K562 (cell line): ENCODE results near the gene PRF1. TPM values are rescaled to one million over a fixed set of nuclear protein-coding genes. Genes with fewer than 3 reads are reported as not detected.
A peak's percentile ranks its signal among the peaks of the same experiment; 100 is the strongest.

ENCODE experiments used
- ATAC-seq: fragments of 200-7000 bp; cut with Tn5 transposase; 3 replicates; pipeline ENCODE4 v1.9.1; 2020; ENCODE audit warnings: moderate library complexity
- BruUV-seq: library from RNA; stranded (reverse); fragments of 400-500 nt; replicated peaks from 2 replicates; lab custom pipeline; 2021; lab: Mats Ljungman, UMichigan
- CTCF ChIA-PET: fragments of 300-600 bp; formaldehyde crosslinking; extraction: SDS; loops from one replicate; lab custom pipeline; 2021; ENCODE audit warnings: low intra/inter-chr PET ratio; lab: Yijun Ruan, JAX
- POLR2A ChIA-PET: fragments of 300-600, 350-650 bp; sonication (Branson Sonifier 250); formaldehyde crosslinking; extraction: SDS; loops from one replicate; lab custom pipeline; 2021; ENCODE audit warnings: antibody characterized with exemption, inconsistent platforms; lab: Yijun Ruan, JAX
- DNase-seq, 4 experiments: peaks; one replicate each; pipeline versions ENCODE4 v3.0.0 to v3.0.0-alpha.2; 2011 to 2018; ENCODE audit warnings: low spot score in 3 of 4, mixed read lengths in 3 of 4; ENCODE audit errors: extremely low read depth in 1 of 4
- FAIRE-seq: peaks from 2 replicates; lab custom pipeline; 2011; peaks lifted over from hg19 to GRCh38; lab: Jason Lieb, UNC
- H2AFZ ChIP-seq: 2 replicates; pipeline ENCODE4 v1.6.0; 2011; ENCODE audit warnings: low read depth, low read length, control low read depth, inconsistent platforms
- H3K27ac ChIP-seq: fragments of 200-600 bp; 3 replicates; pipeline ENCODE4 v1.8.0; 2011; ENCODE audit warnings: low read depth, mild to moderate bottlenecking, control low read depth, inconsistent platforms, low read length, moderate library complexity, mixed read lengths; ENCODE audit errors: extremely low read depth
- H3K27me3 ChIP-seq, 2 experiments: fragments of 300-600 bp in 1 of 2; 2 replicates in 1 of 2; 3 replicates in 1 of 2; pipeline versions ENCODE4 v1.6.0 to v1.8.0; 2011; ENCODE audit warnings: inconsistent platforms in 2 of 2, low read length in 2 of 2, mild to moderate bottlenecking in 1 of 2, mixed read lengths in 1 of 2, moderate library complexity in 1 of 2; ENCODE audit not compliant: control insufficient read depth in 2 of 2, insufficient read depth in 2 of 2
- H3K36me3 ChIP-seq: fragments of 300-600 bp; 3 replicates; pipeline ENCODE4 v1.8.0; 2011; ENCODE audit warnings: mild to moderate bottlenecking, low read length, inconsistent platforms; ENCODE audit not compliant: control insufficient read depth, insufficient read depth
- H3K4me1 ChIP-seq, 2 experiments: fragments of 200-600 bp in 1 of 2; replicated peaks in 1 of 2; 2 replicates in 1 of 2; 3 replicates in 1 of 2; pipeline versions ENCODE4 v1.5.1 to v1.8.0; 2011; ENCODE audit warnings: inconsistent platforms in 2 of 2, low read length in 2 of 2, mild to moderate bottlenecking in 1 of 2, mixed read lengths in 1 of 2, moderate library complexity in 1 of 2; ENCODE audit not compliant: control insufficient read depth in 2 of 2, insufficient read depth in 2 of 2
- H3K4me2 ChIP-seq: 2 replicates; pipeline ENCODE4 v1.6.1; 2011; ENCODE audit warnings: low read length, control low read depth, inconsistent platforms, mixed read lengths; ENCODE audit not compliant: insufficient read depth
- H3K4me3 ChIP-seq: fragments of 200-600 bp; sonication (generic), shearing (Covaris generic); 2 replicates; pipeline ENCODE4 v1.5.1; 2016; ENCODE audit warnings: control low read depth, inconsistent platforms
- H3K79me2 ChIP-seq: fragments of 200-600 bp; 3 replicates; pipeline ENCODE4 v1.8.0; 2011; ENCODE audit warnings: low read length, inconsistent platforms; ENCODE audit not compliant: control insufficient read depth, insufficient read depth
- H3K9ac ChIP-seq, 2 experiments: 2 replicates each; pipeline versions ENCODE4 v1.6.0 to v1.6.1; 2011; ENCODE audit warnings: low read depth in 2 of 2, low read length in 2 of 2, control low read depth in 1 of 2, inconsistent platforms in 1 of 2, mild to moderate bottlenecking in 1 of 2, mixed read lengths in 1 of 2; ENCODE audit not compliant: insufficient read depth in 1 of 2
- H3K9me1 ChIP-seq: one replicate; pipeline ENCODE4 v1.6.0; 2011; ENCODE audit warnings: inconsistent platforms, mild to moderate bottlenecking, low read length, moderate library complexity; ENCODE audit not compliant: control insufficient read depth, insufficient read depth
- H3K9me3 ChIP-seq: replicated peaks from 2 replicates; pipeline ENCODE4 v1.5.1; 2011; ENCODE audit warnings: low read depth, low read length, inconsistent platforms; ENCODE audit not compliant: control insufficient read depth, insufficient read depth
- H4K20me1 ChIP-seq: replicated peaks from 2 replicates; pipeline ENCODE4 v1.6.1; 2011; ENCODE audit warnings: low read length, inconsistent platforms, mixed read lengths; ENCODE audit not compliant: control insufficient read depth, insufficient read depth
- BCL6 ChIP-seq: fragments of 250-450 bp; sonication (Bioruptor Pico); IDR thresholded peaks from 2 replicates; pipeline ENCODE4 v1.4.0; 2020
- C11orf30 ChIP-seq: fragments of 450-650 bp; IDR thresholded peaks from 2 replicates; pipeline ENCODE4 v1.6.1; 2016; ENCODE audit warnings: low read depth, mild to moderate bottlenecking
- MAZ ChIP-seq, 2 experiments: fragments of 450-650 bp in 1 of 2; sonication (generic) in 1 of 2; formaldehyde crosslinking; IDR thresholded peaks in 1 of 2; conservative IDR thresholded peaks in 1 of 2; 2 replicates each; pipeline versions ENCODE4 v1.4.0 to v1.5.0; 2020; ENCODE audit warnings: mild to moderate bottlenecking in 1 of 2, missing genetic modification reagents in 1 of 2
- NFIC ChIP-seq: fragments of 450-650 bp; IDR thresholded peaks from 2 replicates; pipeline ENCODE4 v1.6.1; 2017; ENCODE audit warnings: mild to moderate bottlenecking, inconsistent platforms
- TFAP4 ChIP-seq: sonication (generic); formaldehyde crosslinking; IDR thresholded peaks from 2 replicates; pipeline ENCODE4 v1.8.0; 2022; ENCODE audit warnings: missing genetic modification reagents, mild to moderate bottlenecking, moderate library complexity, borderline replicate concordance
- ZFP91 ChIP-seq: sonication (generic); formaldehyde crosslinking; IDR thresholded peaks from 2 replicates; pipeline ENCODE4 v1.8.0; 2022; ENCODE audit warnings: mild to moderate bottlenecking, missing genetic modification reagents
- WGBS: fragments of 100-300 bp; shearing (Covaris generic); methylation state at CpG from one replicate; pipeline ENCODE4 v1.1.6; 2016; ENCODE audit warnings: low coverage, mixed read lengths; ENCODE audit not compliant: insufficient coverage; ENCODE audit errors: missing lambda C conversion rate; 5-methylcytosine and 5-hydroxymethylcytosine counted together
- in situ Hi-C: fragments of 300-500 bp; cut with MboI; formaldehyde crosslinking; loops from 4 replicates; pipeline ENCODE4 v1.15.0; 2018; ENCODE audit warnings: inconsistent platforms, mixed read lengths
- intact Hi-C: fragments of 100-400 bp; cut with micrococcal nuclease; formaldehyde crosslinking; loops from 2 replicates; pipeline ENCODE4 v1.14.2; 2022
- polyA plus RNA-seq, 8 experiments: library from polyadenylated mRNA; depleted of rRNA in 4 of 8; stranded (reverse) in 5 of 8; unstranded in 3 of 8; fragments of >200 nt; fragmentation: Nextera tagmentation in 2 of 8; fragmentation: Illumina TruSeq in 1 of 8; extraction: Ambion mirVana in 2 of 8; extraction: Trizol in 1 of 8; gene quantifications; 2 replicates each; pipeline versions ENCODE4 v1.2.1 to v1.2.3, GENCODE V29; 2011 to 2014; ENCODE audit warnings: inconsistent platforms in 1 of 8, missing spikeins in 1 of 8
- total RNA-seq, 7 experiments: library from RNA; depleted of rRNA in 6 of 7; stranded (reverse); fragments of >200 nt in 6 of 7; fragmentation: Illumina TruSeq in 2 of 7; extraction: Trizol in 2 of 7; gene quantifications; 2 replicates each; pipeline versions ENCODE4 v1.2.1 to v1.2.3, GENCODE V29; 2011 to 2021; ENCODE audit warnings: low replicate concordance in 1 of 7
- TF ChIP-seq, protein P1 (sequence below): sonication (generic); formaldehyde crosslinking; IDR thresholded peaks from 2 replicates; pipeline ENCODE4 v1.8.0; 2022; ENCODE audit warnings: mild to moderate bottlenecking, missing genetic modification reagents
- TF ChIP-seq, protein P2 (sequence below): fragments of 450-650 bp; IDR thresholded peaks from 2 replicates; pipeline ENCODE4 v1.6.1; 2014; ENCODE audit warnings: low read depth, mild to moderate bottlenecking, moderate library complexity, borderline replicate concordance

PRF1 gene
- total and polyA plus RNA-seq, 9 of the 15 experiments (the other 6 are each of a cell fraction or from before 2014, with no cell fraction given) = 3.8 to 8.6 (median 6.3) TPM

GRCh38 chr10:70584909-70585544, 17.5 kb downstream of the PRF1 start:
- Histone ChIP-seq H3K4me3 (no peak overlapping the region), H3K27ac (no peak overlapping the region), H4K20me1 (no peaks in the 10 kb centered on the region), H2AFZ (peak overlapping the region; percentile 9; the same call in 1 of the 2 replicates), H3K36me3 (no peaks in the 10 kb centered on the region), H3K9ac (peak overlapping the region in 1 of 2 experiments; percentile 87; a peak in 2 of 4 replicates), H3K79me2 (no peaks in the 10 kb centered on the region), H3K9me1 (no peaks in the 10 kb centered on the region), H3K9me3 (no peaks in the 10 kb centered on the region), H3K4me1 (peaks cover 22 to 32% of the 10 kb centered on the region in 2 experiments), H3K27me3 (no peaks in the 10 kb centered on the region), H3K4me2 (no peak overlapping the region)
- in situ Hi-C loops = no loop called here
- DNase-seq (peak; percentile 62 to 73 (median 68)), FAIRE-seq (no peak), ATAC-seq (peak; percentile 88)
- CTCF ChIA-PET = no interaction called here
- intact Hi-C loops = no loop called here
- BruUV-seq = no TSS peak
- POLR2A ChIA-PET = interaction anchor here (0.6 to 2.4 kb wide), 5 partner anchors 9 to 154 kb away, joined by 3 to 19 read pairs (median 4); no protein-coding TSS in a partner anchor
- WGBS = 28% methylated on average over 7 of the region's 7 CpGs
- TF ChIP-seq C11orf30 = peak; percentile 81
- peak in 1 of 2 experiments; percentile 44; a peak in 1 of 4 replicates for TF ChIP-seq MAZ (CRISPR knock-in tag; conservative IDR thresholded peaks at IDR 0.05 in 1 of 2, IDR thresholded peaks at IDR 0.05 in 1 of 2)
- no peak for TF ChIP-seq ZFP91 (CRISPR knock-in tag)
- TF ChIP-seq, protein P1, sequence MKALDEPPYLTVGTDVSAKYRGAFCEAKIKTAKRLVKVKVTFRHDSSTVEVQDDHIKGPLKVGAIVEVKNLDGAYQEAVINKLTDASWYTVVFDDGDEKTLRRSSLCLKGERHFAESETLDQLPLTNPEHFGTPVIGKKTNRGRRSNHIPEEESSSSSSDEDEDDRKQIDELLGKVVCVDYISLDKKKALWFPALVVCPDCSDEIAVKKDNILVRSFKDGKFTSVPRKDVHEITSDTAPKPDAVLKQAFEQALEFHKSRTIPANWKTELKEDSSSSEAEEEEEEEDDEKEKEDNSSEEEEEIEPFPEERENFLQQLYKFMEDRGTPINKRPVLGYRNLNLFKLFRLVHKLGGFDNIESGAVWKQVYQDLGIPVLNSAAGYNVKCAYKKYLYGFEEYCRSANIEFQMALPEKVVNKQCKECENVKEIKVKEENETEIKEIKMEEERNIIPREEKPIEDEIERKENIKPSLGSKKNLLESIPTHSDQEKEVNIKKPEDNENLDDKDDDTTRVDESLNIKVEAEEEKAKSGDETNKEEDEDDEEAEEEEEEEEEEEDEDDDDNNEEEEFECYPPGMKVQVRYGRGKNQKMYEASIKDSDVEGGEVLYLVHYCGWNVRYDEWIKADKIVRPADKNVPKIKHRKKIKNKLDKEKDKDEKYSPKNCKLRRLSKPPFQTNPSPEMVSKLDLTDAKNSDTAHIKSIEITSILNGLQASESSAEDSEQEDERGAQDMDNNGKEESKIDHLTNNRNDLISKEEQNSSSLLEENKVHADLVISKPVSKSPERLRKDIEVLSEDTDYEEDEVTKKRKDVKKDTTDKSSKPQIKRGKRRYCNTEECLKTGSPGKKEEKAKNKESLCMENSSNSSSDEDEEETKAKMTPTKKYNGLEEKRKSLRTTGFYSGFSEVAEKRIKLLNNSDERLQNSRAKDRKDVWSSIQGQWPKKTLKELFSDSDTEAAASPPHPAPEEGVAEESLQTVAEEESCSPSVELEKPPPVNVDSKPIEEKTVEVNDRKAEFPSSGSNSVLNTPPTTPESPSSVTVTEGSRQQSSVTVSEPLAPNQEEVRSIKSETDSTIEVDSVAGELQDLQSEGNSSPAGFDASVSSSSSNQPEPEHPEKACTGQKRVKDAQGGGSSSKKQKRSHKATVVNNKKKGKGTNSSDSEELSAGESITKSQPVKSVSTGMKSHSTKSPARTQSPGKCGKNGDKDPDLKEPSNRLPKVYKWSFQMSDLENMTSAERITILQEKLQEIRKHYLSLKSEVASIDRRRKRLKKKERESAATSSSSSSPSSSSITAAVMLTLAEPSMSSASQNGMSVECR (CRISPR knock-in tag) = no peak
- peak; percentile 69 for TF ChIP-seq NFIC
- TF ChIP-seq, protein P2, sequence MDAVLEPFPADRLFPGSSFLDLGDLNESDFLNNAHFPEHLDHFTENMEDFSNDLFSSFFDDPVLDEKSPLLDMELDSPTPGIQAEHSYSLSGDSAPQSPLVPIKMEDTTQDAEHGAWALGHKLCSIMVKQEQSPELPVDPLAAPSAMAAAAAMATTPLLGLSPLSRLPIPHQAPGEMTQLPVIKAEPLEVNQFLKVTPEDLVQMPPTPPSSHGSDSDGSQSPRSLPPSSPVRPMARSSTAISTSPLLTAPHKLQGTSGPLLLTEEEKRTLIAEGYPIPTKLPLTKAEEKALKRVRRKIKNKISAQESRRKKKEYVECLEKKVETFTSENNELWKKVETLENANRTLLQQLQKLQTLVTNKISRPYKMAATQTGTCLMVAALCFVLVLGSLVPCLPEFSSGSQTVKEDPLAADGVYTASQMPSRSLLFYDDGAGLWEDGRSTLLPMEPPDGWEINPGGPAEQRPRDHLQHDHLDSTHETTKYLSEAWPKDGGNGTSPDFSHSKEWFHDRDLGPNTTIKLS = no peak
- TF ChIP-seq BCL6 = no peak
- TF ChIP-seq TFAP4 (CRISPR knock-in tag) = peak; percentile 18; the same call in 1 of the 2 replicates
